SKM-1 treated with dmso at 0.1 percent for 144 hours (cell line): Measurements from ENCODE around the gene SH3RF1.

Experiments used
- DNase-seq: peaks from one replicate; lab custom pipeline; 2025; ENCODE audit not compliant: unreplicated experiment; lab: John Stamatoyannopoulos, UW

SH3RF1 gene

DNA sequence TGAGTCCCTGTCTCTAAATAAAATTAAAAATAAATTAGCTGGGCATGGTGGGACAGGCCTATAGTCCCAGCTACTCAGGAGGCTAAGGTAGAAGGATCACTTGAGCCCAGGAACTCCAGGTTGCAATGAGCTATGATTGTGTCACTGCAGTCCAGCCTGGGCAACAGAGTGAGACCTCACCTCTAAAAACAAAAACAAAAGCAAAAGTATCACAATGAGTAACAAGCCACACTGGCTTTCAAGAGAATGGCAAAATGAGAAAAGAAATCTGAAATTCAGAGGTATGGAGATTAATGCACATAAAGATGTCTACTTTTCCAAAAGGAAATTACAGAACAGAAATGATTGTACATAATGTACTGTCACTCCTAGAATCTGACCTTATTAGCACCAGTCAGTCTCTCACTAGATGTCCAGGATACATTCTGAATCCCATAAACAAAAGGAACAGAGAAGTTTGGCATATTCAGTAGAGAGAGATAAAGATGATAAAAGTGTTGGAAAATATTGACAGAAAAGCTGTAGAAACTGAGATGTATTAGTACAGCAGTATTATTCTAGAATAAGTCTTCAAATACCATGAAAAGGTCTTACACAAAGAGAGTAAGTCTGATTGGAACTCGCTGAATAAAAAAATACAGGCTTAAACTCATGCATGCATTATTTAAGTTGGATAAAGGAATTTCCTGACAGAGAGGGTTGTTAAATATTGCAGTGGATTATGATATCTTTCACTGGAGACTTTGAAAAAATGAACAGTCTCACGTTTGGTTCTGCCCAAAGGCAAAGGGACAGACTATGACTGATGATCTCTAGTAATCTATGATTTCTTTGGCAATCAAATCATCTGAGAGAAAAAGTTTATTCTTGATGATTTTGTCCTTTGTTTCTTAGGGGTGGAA, 102.5 kb downstream of the SH3RF1 start:
- DNase-seq: no peak

DNA sequence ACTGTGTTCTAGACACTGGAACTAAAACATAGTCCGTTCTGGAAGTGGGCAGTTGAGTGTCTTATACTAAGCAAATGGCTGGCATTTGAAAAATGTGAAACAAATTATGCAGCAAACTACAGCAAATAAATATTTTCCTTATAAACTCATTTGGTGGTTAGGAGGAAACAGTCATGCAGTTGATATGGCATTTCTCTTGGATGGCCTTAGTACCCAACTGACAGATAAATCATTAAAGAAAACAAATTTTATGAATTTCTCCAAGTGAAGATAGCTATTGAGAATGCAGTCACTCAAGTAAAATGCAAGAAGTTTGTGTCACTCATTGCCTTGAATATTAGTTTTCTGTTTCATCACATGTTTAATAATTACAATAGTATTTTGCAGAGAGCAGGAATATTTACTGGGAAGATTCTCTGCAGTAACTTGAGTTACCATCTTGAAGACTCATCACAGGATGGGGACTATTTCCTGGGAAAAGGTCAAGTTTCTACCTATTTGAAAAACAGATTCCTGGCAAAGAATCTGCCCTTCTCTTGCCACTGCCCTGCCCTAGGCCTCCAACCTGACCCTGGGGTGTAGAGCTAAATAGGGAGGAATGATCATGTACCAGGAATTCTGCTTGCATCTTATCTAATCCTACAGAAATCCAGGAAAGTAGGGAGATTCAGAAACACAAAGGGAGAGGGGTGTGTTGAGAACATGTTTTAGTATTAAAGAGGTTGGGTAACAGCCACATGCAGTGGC, 105.9 kb downstream of the SH3RF1 start:
- DNase-seq: no peak

DNA sequence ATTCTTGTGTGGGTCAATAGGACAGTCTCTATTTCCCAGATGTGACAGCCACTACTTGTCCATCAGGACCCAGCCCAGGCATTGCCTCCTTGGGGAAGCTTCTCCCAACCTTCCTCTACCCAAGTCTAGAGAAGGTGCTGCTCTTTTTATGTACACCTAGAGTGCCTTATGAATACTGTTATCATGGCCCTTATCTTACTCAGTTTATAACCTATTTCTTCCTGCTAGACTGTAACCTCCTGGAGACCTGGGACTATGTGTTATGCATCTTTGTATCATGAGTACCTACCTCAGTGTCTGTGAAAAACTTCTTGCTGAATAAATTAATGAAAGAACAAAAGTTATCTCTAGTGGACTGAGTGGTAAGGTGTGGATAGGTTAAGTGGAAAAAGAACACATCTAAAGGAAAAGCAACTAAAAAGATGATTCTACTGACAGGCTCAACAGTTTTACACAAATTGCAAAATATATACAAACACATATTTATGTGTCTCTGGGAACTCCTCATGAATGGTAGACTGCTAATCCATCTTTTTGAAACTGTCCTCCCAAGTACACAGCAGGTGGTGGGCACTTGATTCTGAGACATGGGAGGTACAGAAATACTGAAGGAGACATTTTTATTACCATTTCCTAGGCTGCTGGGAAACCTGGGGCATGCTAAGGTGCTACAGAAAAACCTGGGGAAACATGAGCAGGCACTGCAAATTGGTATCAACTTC, 106.6 kb downstream of the SH3RF1 start:
- DNase-seq: no peak

DNA sequence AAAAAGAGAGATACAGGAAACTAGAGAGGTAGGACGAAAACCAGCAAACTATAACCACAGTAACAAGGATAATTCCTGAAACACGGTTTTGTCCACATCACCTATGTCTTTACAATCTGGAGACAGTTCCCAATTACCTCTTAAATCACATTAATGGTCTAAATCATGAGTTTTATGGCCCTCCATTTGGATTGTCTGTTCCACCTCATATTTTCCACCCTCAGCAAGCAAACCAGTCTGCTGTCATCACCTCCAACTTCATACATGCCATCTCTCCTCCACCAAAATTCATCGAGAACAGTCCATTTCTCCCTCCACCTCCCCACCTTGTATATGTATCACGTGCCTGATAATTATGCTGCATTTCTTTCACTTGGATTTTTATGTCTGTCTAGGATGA, 107.3 kb downstream of the SH3RF1 start:
- no peak for DNase-seq

DNA sequence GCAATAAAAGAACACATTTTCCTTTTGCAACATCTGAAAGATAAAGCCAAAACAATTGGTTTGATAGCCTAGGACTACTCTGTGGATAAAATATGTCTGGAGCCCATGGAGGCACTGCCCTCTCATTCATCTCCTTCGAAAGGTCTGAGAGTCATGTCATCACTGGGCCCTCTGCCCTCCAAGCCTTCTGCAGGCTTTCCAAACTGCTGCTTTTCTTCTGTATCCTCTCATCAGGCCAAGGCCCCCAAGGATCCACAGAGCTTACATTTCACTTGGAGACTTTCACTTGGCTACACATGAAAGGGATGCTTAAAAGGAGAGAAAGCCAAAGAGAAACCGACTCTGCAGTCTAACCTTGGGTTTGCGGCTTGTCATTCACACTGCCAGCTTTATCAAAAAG, 109.9 kb downstream of the SH3RF1 start:
- no peak for DNase-seq

DNA sequence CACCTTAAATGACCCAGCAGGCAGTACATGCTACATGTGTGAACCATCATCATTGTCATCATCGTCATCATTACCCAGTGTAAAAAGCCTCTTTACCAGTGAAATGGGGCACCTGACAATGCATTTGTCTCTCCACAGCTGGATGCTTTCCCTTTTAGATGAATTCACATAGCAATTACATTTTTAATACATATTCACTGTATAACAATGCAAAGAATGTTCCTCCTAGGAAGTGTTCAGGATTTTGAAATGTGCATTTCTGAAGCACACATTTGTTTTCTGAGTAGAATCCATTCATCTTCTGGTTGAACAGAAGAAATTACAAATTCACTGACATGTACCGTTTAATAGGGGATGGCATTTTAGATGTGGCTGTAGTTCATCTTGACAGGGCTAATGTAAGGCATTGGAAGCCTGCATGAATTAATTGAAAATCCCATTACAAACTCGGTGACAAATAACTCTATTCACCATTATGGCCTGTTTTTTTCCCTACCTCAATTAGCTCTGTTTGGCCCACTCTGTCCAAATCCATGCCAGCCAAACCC, 111.1 kb downstream of the SH3RF1 start:
- DNase-seq: no peak

DNA sequence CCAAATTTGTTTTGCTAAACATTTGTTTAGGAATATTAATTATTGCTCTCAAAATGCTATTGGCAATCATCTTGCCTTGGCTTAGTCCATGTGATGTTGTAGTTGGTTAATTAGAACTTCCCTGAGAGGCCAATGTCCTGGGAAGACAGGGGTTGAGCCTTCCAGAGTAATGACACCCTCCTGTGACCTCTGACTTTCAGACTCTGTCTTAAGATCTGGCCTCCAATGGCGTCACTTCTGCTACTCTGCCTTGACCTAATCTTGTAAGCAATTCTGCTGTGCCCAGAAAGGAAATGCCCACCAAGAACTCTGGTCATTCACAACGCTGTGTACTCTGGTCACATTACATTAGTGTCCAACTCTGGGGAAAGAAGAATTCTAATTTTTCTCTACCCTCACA, 111.9 kb downstream of the SH3RF1 start:
- no peak for DNase-seq

DNA sequence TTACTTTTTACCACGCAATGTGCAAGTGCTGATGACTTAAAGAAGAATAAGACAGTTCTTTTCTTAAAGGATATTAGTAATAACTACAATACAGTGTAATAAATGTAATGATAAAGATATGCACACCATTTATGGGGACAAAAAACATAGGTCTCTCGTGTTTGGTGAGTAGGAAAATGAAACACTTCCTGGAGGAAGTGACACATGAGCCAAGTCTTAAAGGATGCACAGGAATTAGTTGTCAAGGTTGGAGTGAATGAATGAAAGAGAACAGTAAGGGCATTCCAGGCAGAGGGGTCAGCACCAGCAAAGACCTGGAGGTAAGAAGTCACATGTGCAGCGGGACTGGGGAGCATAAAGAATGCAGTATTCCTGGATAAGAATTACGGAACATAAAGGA, 112.7 kb downstream of the SH3RF1 start:
- no peak for DNase-seq

DNA sequence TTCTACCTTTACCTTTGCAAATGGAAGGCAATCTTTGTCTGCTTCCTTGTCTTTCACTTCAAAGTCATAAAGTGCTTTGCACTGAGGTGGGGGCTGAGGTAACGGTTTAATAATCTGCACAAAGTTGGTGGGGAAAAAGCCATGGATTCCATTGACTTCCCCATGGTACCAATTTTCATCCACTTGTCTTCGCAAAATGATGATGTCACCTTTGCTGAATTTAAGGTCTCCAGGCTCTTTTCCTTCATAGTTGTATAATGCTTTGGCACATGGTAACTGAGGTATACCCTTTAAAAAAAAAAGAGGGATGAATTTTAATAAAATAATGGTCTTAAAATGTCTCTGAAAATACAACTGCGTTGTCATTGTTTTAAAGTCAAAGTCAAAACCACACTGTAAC, 114.4 kb downstream of the SH3RF1 start:
- DNase-seq: no peak

DNA sequence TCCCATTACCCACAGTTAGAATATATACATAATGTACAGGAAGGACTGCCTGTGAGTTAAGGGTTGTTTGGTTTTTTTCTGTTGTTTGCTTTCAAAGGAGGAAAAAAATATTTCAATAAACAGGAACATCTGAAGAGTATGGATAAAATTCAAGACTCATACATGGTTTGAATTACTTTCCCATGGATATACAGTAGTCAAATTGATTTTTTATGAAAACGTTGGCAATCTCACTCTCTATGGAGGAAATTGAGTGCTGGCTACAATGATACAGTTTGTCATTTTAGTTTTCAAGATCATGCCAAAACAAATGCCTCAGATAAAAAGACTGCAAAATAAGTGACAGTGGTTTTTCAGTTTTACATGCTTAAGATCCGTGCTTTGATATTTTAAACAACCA, 116.6 kb downstream of the SH3RF1 start:
- no peak for DNase-seq

DNA sequence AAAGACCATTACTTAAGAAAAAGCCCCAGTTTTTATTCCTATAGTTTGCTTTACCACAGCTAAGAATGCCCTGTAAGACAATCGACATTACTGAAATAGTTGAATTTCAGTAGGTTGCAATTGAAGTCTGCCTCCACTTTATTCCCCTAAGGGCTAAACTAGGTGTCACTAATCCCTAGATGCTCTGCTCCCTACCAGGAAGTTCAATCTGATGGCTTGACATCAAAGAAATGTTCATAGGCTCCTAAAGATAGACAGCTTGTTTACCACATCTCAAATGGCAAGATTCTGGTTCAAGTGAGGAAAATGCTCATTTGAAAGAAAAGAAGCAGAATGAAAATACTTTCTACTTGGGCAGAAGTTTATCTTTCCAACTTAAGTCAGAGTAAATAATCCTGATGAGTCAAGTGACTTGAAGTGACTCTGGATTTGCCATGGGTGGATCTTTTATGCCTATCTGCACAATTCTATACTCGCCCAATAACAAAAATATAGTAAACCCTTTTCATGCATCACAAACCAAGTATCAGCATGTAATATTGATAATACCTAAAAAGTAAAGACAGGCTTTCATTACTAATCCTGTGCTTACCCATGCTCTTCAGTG, 117.2 kb downstream of the SH3RF1 start:
- no peak for DNase-seq

DNA sequence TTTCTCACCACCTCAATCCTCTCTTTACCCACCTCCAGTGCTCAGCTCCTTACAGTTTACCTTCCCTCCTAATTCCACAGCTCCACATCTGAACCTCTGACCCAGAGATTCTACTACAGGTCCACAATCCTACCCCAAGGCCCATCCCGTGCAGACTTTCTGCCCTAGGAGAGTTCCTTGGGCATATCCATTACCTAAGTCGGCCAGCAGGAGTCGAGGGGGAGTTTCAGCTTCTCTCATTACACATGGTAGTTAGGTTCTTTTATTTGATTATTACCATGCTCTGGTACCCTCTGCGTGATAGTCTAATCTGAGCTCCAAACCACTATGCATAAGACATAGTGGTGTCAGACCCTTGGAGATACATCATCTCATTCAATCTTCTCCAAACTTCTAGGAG, 117.9 kb downstream of the SH3RF1 start:
- no peak for DNase-seq

DNA sequence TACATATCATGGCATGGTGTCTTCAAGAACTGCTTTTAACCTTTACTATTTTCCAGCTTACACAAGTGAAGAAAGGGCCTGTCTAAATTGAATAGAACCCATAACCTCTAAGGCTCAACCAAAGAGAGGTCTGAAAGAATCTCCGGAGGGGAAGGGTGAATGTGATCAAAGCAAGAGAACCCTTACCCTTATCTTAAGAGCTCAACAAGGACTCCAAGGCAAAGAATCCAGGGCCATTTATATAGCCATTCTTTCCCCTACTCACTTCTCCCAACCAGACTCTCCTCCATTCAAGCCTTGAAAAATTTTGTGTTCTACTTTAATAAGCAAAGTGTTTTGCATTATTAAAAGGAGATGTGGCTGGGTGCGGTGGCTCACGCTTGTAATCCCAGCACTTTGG, 118.7 kb downstream of the SH3RF1 start:
- no peak for DNase-seq

DNA sequence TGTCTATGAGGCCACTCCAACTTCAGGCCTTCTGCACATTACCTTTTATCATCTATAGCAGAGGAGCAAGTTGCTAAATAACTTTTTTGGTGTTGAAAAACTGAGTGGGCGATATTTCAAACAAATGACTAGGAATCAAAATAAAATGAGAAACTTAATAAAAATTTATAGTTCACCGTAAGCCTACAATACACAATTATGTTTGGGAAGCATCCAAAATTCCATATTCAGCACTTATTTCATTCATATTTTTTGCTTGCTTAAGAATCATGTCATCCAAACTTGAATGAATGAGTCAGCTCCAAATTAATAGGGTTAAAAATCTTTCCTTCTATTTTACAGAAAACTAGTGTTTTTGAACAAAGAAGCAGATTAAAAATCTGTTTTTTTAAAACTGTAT, 119.1 kb downstream of the SH3RF1 start:
- DNase-seq: no peak

DNA sequence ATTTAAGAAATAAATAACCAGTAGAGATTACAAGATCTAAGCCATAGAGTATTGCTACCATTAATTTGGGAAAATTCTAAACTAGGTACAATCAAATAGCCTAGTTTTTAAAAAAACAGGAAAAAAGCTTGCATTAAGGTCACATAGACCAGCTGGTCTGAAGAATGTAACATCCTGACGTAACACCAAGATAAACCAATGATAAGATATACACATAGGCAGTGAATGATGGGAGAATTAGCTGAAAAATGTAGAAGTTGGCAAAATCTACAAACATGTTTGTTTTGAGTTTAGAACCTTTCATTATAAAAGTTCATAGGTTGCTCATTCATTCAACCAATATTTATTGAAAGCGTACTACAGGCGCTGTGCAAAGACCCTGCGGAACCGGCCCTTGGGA, 120.0 kb downstream of the SH3RF1 start:
- no peak for DNase-seq

DNA sequence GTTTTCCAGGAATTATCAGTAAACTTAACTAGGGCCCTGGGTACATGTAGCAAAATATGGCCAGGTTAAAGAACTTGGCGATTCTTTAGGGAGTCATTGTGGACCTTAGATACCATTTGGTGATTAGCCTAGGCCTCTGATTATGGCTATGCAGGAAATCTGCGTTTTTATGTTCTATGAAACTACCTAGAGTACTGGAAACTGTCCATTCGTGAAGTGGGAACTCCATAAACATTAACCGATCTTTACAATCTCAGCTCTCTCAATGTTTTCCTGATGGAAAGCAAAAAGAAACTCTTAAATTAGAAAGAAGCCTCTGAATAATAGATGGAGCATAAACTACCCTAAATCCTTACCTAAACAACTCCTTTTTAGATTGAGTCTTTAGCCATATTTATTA, 121.9 kb downstream of the SH3RF1 start:
- no peak for DNase-seq

DNA sequence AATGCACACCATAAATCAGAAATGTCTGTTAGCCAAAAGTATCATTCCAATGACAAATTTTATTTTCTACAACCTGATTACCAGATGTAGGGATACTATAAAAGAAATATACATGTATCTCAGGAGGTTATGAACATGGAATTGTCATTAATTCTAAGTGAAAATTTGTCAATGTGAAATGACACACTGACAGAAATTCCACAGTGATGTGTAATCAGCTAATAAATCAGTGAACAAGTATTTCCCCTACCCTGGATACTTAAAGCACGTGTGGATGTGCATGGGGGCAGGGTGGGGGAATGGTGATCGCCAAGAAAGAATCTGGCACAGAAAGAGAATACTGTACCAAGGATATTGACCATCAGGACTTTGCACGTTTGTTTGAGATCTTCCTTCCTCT, 123.6 kb downstream of the SH3RF1 start:
- no peak for DNase-seq

DNA sequence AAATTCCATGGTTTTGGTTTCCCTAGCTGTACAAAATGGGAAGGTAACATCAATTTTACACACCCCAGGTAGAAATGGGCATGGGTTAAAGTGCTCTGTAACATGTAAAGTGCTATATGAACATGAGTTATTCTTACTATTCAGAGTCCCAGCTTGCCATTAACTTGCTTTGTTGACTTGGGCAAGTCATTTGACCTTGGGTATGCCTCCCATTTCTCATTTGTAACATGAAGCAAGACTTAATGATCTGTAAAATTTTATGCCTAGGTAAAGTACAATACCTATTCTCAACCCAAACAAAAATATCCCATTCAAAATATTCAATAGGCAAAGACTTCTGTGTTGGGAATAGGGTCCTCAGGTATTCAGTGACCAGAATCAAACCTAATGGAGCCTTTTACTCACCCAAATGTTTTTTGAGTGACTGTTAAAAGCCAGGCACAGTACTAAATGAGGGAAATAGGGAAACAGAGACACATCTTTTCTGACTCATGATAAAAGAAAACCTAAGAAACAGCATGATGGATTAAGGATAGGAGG, 126.6 kb downstream of the SH3RF1 start:
- no peak for DNase-seq

DNA sequence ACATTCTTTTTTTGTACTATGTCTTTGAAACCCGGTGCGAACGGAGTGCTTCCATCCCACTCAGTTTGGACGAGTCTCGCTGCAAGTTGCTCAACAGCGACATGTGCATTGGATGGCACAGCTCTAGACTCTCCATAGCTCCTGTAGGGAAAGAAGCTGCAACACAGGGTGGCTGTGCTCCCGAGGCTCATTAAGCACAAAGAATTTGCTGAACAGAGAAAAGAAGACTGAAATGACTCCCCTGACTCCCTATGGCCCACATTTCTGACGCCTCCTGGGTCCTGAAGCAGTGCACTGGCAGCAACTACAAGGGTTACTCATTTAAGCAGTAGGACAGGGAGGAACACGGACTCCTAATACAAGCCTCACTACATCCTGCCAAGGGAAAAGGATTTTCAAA, 127.4 kb downstream of the SH3RF1 start:
- no peak for DNase-seq

DNA sequence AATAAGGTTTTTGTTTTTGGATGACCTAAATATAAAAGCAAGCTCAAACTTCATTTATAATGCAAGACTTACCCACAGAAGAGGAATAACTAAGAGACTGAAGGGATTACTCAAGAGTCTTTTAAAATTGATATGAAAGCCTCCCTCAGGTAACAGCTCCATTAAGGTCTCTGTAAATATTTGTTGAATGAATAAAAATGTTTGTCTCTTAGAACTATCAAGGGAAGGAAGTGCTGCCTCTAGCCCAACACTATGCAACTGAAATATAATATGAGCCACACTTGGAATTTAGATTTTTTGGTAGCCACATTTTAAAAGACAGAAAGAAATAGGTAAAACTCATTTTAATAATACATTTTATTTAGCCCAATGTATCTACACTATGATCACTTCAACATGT, 127.8 kb downstream of the SH3RF1 start:
- no peak for DNase-seq

DNA sequence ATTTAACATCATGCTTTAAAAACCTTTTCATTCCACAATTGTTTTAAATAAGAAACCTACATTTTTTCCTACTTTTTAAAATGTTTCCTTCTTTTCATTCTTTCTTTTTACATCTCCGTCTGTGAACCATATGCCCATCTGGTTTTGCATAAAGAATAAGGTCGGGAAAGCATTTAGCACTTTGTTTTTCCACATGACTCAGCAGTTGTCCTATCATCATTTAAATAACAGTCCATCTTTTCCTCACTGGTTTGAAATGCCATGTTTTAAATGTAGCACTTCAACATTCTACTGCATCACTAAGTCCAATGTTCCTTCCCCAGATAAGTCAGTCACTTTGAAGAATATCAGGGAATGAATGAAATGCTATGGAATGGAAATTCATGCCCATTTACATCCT, 128.4 kb downstream of the SH3RF1 start:
- DNase-seq: no peak
